SK-N-SH (cell line): ENCODE data around the gene MAMLD1. TPM values are rescaled to one million over a fixed set of nuclear protein-coding genes. Genes with fewer than 3 reads are reported as not detected.

Experiments used
- CTCF ChIA-PET: fragments of 300-600, 350-600 bp; formaldehyde crosslinking; extraction: SDS; loops from one replicate; lab custom pipeline; 2021; lab: Yijun Ruan, JAX
- POLR2A ChIA-PET: fragments of 350-600 bp; sonication (Branson Sonifier 250); formaldehyde crosslinking; extraction: SDS; loops from one replicate; lab custom pipeline; 2020; ENCODE audit warnings: antibody characterized with exemption, inconsistent platforms; lab: Yijun Ruan, JAX
- DNase-seq: peaks from one replicate; pipeline ENCODE4 v3.0.0; 2012
- H2AFZ ChIP-seq: fragments of 200-600 bp; sonication (generic); 2 replicates; pipeline ENCODE4 v1.8.1; 2016; ENCODE audit warnings: antibody characterized with exemption, mild to moderate bottlenecking, low read depth
- H3F3A ChIP-seq: fragments of 200-600 bp; sonication (generic); replicated peaks from 2 replicates; pipeline ENCODE3; 2016; ENCODE audit warnings: antibody characterized with exemption, mild to moderate bottlenecking; ENCODE audit not compliant: insufficient read depth
- H3K27ac ChIP-seq, 2 experiments: fragments of 200-500 bp in 1 of 2; fragments of 200-600 bp in 1 of 2; sonication (Bioruptor generic) in 1 of 2; sonication (generic), shearing (Covaris generic) in 1 of 2; 2 replicates each; pipeline versions ENCODE4 v1.5.1 to v1.6.1; 2014 to 2016; ENCODE audit warnings: low read depth in 2 of 2, inconsistent platforms in 1 of 2, low read length in 1 of 2, mild to moderate bottlenecking in 1 of 2, mixed read lengths in 1 of 2
- H3K27me3 ChIP-seq: fragments of 200-600 bp; sonication (generic), shearing (Covaris generic); 2 replicates; pipeline ENCODE4 v1.6.1; 2016; ENCODE audit warnings: mixed run types; ENCODE audit not compliant: insufficient read depth
- H3K36me3 ChIP-seq, 2 experiments: fragments of 200-500 bp in 1 of 2; fragments of 200-600 bp in 1 of 2; sonication (Bioruptor generic) in 1 of 2; sonication (generic) in 1 of 2; replicated peaks in 1 of 2; 2 replicates each; pipeline versions ENCODE3 to v1.5.1; 2014 to 2016; ENCODE audit warnings: low read length in 1 of 2, mild to moderate bottlenecking in 1 of 2; ENCODE audit not compliant: insufficient read depth in 2 of 2, control insufficient read depth in 1 of 2
- H3K4me1 ChIP-seq, 2 experiments: fragments of 200-500 bp in 1 of 2; fragments of 200-600 bp in 1 of 2; sonication (Bioruptor generic) in 1 of 2; sonication (generic), shearing (Covaris generic) in 1 of 2; 2 replicates each; pipeline versions ENCODE4 v1.5.1 to v1.6.1; 2014 to 2016; ENCODE audit warnings: low read depth in 1 of 2, low read length in 1 of 2, mixed run types in 1 of 2; ENCODE audit not compliant: insufficient read depth in 2 of 2, control insufficient read depth in 1 of 2
- H3K4me2 ChIP-seq: fragments of 200-600 bp; sonication (generic), shearing (Covaris generic); 2 replicates; pipeline ENCODE4 v1.6.1; 2017; ENCODE audit warnings: mixed run types
- H3K4me3 ChIP-seq, 2 experiments: fragments of 200-500 bp in 1 of 2; fragments of 200-600 bp in 1 of 2; sonication (Bioruptor generic) in 1 of 2; sonication (generic), shearing (Covaris generic) in 1 of 2; 2 replicates each; pipeline versions ENCODE4 v1.5.1 to v1.8.1; 2014 to 2016; ENCODE audit warnings: low read depth in 2 of 2, inconsistent platforms in 1 of 2, low read length in 1 of 2, mild to moderate bottlenecking in 1 of 2, mixed read lengths in 1 of 2, moderate library complexity in 1 of 2
- H3K79me2 ChIP-seq: fragments of 200-600 bp; sonication (generic); 2 replicates; pipeline ENCODE4 v1.8.1; 2017; ENCODE audit warnings: mild to moderate bottlenecking; ENCODE audit not compliant: insufficient read depth
- H3K9ac ChIP-seq: fragments of 200-600 bp; sonication (generic); 2 replicates; pipeline ENCODE4 v1.6.1; 2017; ENCODE audit warnings: mixed run types
- H3K9me2 ChIP-seq: fragments of 200-600 bp; sonication (generic); 2 replicates; pipeline ENCODE4 v1.6.1; 2017; ENCODE audit warnings: mixed run types
- H3K9me3 ChIP-seq: fragments of 200-600 bp; sonication (generic); 2 replicates; pipeline ENCODE4 v1.6.1; 2017; ENCODE audit warnings: mixed run types, mild to moderate bottlenecking, moderate library complexity
- H4K20me1 ChIP-seq: fragments of 200-600 bp; sonication (generic); 2 replicates; pipeline ENCODE4 v1.6.1; 2017; ENCODE audit warnings: mild to moderate bottlenecking, mixed run types; ENCODE audit not compliant: insufficient read depth
- CHD2 ChIP-seq: fragments of 150-350 bp; IDR thresholded peaks from 2 replicates; pipeline ENCODE4 v1.6.1; 2018; ENCODE audit warnings: low read length; ENCODE audit not compliant: partially characterized antibody
- FOSL2 ChIP-seq: IDR thresholded peaks from 2 replicates; pipeline ENCODE4 v1.4.0; 2012; ENCODE audit warnings: low read depth, mild to moderate bottlenecking, moderate library complexity, borderline replicate concordance
- FOXJ3 ChIP-seq: sonication (generic); formaldehyde crosslinking; IDR thresholded peaks from 2 replicates; pipeline ENCODE4 v1.5.1; 2020; ENCODE audit warnings: mild to moderate bottlenecking, missing genetic modification reagents
- FOXM1 ChIP-seq: IDR thresholded peaks from 2 replicates; pipeline ENCODE4 v1.4.0; 2012; ENCODE audit warnings: low read depth, mild to moderate bottlenecking
- RAD21 ChIP-seq: IDR thresholded peaks from 2 replicates; pipeline ENCODE4 v1.6.1; 2012; ENCODE audit warnings: mild to moderate bottlenecking, low read length
- RXRA ChIP-seq: IDR thresholded peaks from 2 replicates; pipeline ENCODE4 v1.4.0; 2012; ENCODE audit warnings: low read depth, mild to moderate bottlenecking, borderline replicate concordance
- ZBTB33 ChIP-seq: IDR thresholded peaks from 2 replicates; pipeline ENCODE4 v1.4.0; 2012; ENCODE audit warnings: low read depth, borderline replicate concordance
- WGBS: methylation state at CpG from one replicate; pipeline ENCODE4 v1.1.6; 2017; ENCODE audit warnings: low lambda C conversion rate; 5-methylcytosine and 5-hydroxymethylcytosine counted together
- polyA plus RNA-seq, 3 experiments: library from polyadenylated mRNA; depleted of rRNA; stranded (reverse); fragments of >200 nt; gene quantifications; 2 replicates each; pipeline ENCODE4 v1.2.3, GENCODE V29; 2012
- TF ChIP-seq, protein P1 (sequence below): IDR thresholded peaks from 2 replicates; pipeline ENCODE4 v1.4.0; 2012; ENCODE audit warnings: low read depth, borderline replicate concordance

MAMLD1 gene
- polyA plus RNA-seq, 1 of the 3 experiments (the other 2 are of a cell fraction), result 4.4 TPM

DNA sequence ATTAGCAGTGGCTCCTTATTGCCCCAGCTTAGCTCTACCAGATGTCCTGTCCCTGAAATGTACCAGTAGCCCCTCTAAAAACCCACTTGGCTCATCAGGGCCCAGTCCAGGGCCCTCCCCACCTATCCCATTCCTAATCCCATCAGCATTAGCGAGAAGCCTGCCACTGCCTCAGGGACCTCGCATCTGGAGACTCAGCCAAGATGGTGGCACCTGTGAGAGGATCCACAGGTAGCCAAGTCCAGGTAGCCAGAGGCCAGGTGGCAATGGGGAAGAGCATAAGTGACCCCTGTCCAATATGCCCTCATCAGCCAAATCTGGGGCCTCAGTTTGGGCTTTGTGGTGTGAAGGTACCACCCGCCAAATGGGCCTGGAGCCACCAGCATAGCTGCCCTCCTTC is 97.7 kb downstream of the MAMLD1 start:
- ChIA-PET CTCF (no interaction called here), POLR2A (no interaction called here)
- H3K79me2 ChIP-seq, result no peaks in the 10 kb centered on the region

GRCh38 chrX:150463566-150463965 is 100.4 kb downstream of the MAMLD1 start:
- H4K20me1 ChIP-seq, result no peaks in the 10 kb centered on the region
- H3K4me3 ChIP-seq, result no peak overlapping the region
- H3K27me3 ChIP-seq, result no peaks in the 10 kb centered on the region
- no peaks in the 10 kb centered on the region for H3K4me1 ChIP-seq
- POLR2A ChIA-PET, result no interaction called here
- H3K9me2 ChIP-seq, result no peaks in the 10 kb centered on the region
- TF ChIP-seq CHD2 (no peak), RAD21 (no peak), ZBTB33 (no peak)
- TF ChIP-seq, protein P1, sequence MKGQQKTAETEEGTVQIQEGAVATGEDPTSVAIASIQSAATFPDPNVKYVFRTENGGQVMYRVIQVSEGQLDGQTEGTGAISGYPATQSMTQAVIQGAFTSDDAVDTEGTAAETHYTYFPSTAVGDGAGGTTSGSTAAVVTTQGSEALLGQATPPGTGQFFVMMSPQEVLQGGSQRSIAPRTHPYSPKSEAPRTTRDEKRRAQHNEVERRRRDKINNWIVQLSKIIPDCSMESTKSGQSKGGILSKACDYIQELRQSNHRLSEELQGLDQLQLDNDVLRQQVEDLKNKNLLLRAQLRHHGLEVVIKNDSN, result no peak
- DNase-seq, result no peak
- H3K79me2 ChIP-seq, result no peaks in the 10 kb centered on the region
- H3F3A ChIP-seq, result no peaks in the 10 kb centered on the region
- H3K36me3 ChIP-seq, result no peaks in the 10 kb centered on the region
- 20% methylated on average over 1 of the region's 1 CpG for WGBS
- H2AFZ ChIP-seq, result no peak overlapping the region
- no peak overlapping the region for H3K9ac ChIP-seq
- no peaks in the 10 kb centered on the region for H3K9me3 ChIP-seq
- H3K4me2 ChIP-seq, result no peak overlapping the region
- H3K27ac ChIP-seq, result no peak overlapping the region
- CTCF ChIA-PET, result no interaction called here

More for the DNA sequence above, 97.7 kb downstream of the MAMLD1 start:
- no peak overlapping the region for H2AFZ ChIP-seq
- H3F3A ChIP-seq, result no peaks in the 10 kb centered on the region
- TF ChIP-seq ZBTB33, result no peak
- no peak for TF ChIP-seq FOXJ3 (CRISPR knock-in tag)
- no peak for TF ChIP-seq FOXM1
- no peak for TF ChIP-seq FOSL2
- TF ChIP-seq RXRA, result no peak
- H3K9ac ChIP-seq, result no peak overlapping the region
- H4K20me1 ChIP-seq, result no peaks in the 10 kb centered on the region
- 40% methylated on average over 1 of the region's 3 CpGs for WGBS
- DNase-seq, result no peak
- no peaks in the 10 kb centered on the region for H3K36me3 ChIP-seq
- H3K27me3 ChIP-seq, result no peaks in the 10 kb centered on the region
- no peaks in the 10 kb centered on the region for H3K4me1 ChIP-seq
- H3K9me2 ChIP-seq, result no peaks in the 10 kb centered on the region
- H3K27ac ChIP-seq, result no peak overlapping the region
- H3K4me3 ChIP-seq, result no peak overlapping the region
- no peaks in the 10 kb centered on the region for H3K9me3 ChIP-seq
- no peak overlapping the region for H3K4me2 ChIP-seq
